HFF-Myc (cell line): Measurements from ENCODE around the gene CNTN4.

Source experiments
- DNase-seq: peaks from one replicate; pipeline ENCODE4 v3.0.0-alpha.2; 2011; ENCODE audit warnings: low read depth; ENCODE audit errors: extremely low read depth
- H3K4me3 ChIP-seq: replicated peaks from 2 replicates; pipeline ENCODE4 v1.5.1; 2011; ENCODE audit warnings: low read depth, mild to moderate bottlenecking, control low read depth, low read length
- TF ChIP-seq, protein P1 (sequence below): IDR thresholded peaks from 2 replicates; pipeline ENCODE4 v1.5.1; 2012; ENCODE audit warnings: mild to moderate bottlenecking, low read depth, low read length, control low read depth; ENCODE audit errors: missing control alignments

Gene CNTN4

DNA sequence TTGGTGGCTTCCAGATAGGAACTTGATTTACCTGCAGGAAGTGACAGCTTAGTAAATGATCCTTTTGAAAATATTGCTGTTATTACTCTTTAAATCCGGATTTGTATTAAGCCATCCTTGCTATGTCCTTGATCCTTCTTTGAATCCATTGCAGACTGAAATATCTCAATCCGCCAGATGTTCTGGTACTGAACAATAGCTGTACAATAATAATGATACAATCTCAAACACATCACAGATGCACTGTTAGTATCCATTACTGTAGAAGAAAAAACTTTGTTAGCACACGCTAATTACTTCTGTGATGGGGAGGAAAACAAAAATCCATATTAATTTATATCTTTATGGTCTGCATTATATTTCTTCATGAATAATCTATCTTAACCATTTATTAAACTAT is 202.3 kb downstream of the CNTN4 start:
- no peak overlapping the region for H3K4me3 ChIP-seq
- TF ChIP-seq, protein P1, sequence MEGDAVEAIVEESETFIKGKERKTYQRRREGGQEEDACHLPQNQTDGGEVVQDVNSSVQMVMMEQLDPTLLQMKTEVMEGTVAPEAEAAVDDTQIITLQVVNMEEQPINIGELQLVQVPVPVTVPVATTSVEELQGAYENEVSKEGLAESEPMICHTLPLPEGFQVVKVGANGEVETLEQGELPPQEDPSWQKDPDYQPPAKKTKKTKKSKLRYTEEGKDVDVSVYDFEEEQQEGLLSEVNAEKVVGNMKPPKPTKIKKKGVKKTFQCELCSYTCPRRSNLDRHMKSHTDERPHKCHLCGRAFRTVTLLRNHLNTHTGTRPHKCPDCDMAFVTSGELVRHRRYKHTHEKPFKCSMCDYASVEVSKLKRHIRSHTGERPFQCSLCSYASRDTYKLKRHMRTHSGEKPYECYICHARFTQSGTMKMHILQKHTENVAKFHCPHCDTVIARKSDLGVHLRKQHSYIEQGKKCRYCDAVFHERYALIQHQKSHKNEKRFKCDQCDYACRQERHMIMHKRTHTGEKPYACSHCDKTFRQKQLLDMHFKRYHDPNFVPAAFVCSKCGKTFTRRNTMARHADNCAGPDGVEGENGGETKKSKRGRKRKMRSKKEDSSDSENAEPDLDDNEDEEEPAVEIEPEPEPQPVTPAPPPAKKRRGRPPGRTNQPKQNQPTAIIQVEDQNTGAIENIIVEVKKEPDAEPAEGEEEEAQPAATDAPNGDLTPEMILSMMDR: no peak
- no peak for DNase-seq

DNA sequence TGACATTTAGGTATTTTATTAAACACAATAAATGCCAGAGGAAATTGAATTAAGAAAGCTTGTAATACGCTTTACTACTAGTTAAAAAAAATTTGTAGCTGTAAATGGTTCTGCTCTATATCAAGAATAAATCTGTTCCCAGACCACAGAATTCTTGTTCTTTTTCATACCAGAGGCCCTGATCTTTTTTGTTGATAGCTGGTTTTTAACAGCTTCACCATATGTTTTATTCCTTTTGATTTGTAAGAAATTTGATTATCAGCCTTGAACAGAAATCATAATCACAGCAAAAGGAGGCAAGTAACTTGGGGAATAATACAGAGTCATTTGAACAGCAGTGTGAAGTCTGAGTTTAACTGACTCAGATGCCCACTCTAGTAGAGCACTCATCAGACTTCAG is 202.7 kb downstream of the CNTN4 start:
- DNase-seq: no peak
- no peak overlapping the region for H3K4me3 ChIP-seq

DNA sequence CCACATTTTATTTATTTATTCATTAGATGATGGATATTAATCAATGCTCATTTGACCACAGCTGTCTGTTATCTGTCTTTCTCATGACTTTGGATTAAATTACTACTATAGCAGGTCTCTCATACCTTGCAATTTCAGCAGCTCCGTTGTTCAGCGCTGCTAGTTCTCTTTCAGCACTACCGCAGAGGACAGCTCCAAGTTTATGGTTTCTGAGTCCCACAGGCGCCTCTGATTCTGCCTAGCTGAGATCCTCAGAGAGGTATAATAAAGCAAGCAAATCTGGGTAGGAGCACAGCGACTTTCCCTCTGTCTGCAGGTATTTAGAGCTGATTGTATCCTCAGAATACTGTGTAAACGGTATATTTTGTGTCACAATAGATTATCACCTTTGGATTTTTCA is 204.9 kb downstream of the CNTN4 start:
- no peak overlapping the region for H3K4me3 ChIP-seq
- TF ChIP-seq, protein P1: no peak
- DNase-seq: no peak

More for the DNA sequence above, 202.7 kb downstream of the CNTN4 start:
- TF ChIP-seq, protein P1: no peak

DNA sequence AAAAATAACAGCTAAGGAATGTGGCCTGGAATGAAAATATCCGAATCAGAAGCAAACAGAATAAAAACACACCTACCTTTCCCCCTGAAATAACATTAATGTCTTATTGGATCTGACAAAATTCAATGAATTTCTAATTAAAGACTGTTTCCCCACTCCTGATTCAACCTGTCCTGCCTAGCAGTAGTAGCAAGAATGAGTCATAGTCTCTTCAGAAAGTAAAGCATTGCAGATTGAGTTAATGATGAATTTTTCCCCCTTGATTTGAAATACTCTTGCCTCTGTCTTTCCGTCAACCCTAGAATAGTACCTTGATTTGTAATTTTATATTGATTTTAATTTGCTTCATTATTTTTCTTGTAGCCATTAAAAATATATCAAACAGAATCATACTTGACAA is 212.4 kb downstream of the CNTN4 start:
- DNase-seq: no peak
- no peak overlapping the region for H3K4me3 ChIP-seq
- TF ChIP-seq, protein P1: no peak

DNA sequence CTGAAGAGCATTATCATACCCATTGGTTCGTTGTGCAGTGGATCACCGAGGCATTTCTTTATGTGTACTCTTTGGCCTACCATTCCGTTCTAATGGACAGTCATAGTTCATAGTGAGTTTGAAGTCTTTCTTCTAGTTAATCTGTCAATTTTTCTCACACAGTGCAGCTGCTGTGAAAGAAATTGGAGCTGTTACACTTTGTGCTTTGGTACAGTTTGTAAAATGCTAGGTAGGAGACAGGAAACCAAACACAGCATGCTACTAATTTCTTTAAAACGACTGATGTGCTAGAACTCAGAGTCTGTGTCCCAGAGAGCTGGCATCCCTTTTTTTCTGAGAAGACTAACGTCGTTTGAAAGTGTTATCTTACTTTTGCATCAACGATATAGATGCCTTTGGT is 218.9 kb downstream of the CNTN4 start:
- no peak for DNase-seq
- no peak overlapping the region for H3K4me3 ChIP-seq
- TF ChIP-seq, protein P1: no peak

DNA sequence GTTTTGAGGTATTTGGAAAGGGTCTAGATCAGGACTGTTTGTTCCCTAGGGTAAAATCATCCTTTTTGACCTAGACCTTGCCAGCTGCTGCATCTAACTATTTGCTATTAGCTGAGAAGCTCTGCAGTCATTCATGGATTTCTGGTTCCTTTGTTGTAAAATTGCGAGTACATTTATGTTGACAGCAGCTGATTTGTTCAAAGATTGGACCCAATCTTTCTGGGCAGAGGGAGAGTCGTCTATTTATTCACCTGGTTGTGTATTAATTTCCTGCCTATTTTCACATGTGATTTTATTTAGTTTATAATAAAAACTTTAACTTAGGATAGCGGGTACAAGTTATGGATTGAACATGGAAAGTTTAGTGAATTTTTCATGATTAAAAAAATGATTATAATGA is 236.3 kb downstream of the CNTN4 start:
- no peak for DNase-seq
- TF ChIP-seq, protein P1: no peak
- no peak overlapping the region for H3K4me3 ChIP-seq

DNA sequence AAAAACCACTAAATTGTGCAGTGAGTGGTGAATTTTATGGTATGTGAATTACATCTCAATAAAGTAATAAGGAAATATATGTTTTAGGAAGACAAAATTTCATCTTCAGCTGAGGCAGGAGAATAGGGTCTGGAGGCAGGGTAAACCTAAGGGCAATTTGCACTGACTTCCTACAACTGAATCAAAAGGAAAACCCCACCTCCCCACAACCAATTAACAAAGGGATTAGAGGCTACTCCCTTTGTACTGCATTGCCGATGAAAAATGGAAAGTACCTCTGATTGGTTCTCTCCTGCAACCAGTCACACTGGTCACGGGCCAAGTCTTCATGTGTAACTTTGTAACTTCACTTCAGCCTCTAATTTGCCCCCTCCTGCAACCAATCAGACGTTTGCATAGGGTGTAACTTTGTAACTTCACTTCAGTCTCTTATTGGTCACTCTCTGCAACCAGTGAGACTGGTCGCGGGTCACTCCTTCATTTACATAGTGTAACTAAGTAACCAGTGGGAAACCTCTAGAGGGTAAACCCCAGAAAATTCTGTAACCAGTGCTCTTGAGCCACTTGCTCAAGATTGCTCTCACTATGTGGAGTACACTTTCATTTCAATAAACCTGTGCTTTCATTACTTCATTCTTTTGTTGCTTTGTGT is 244.5 kb downstream of the CNTN4 start:
- no peak for DNase-seq
- TF ChIP-seq, protein P1: no peak

More for the DNA sequence above, 244.5 kb downstream of the CNTN4 start:
- H3K4me3 ChIP-seq: no peak overlapping the region
